KMS-11 (cell line): ENCODE data around the gene NLRC5.

Experiments used
- H2AFZ ChIP-seq: fragments of 200-600 bp; sonication (generic); 2 replicates; pipeline ENCODE4 v1.6.1; 2016; ENCODE audit warnings: antibody characterized with exemption, mixed run types, low read depth
- H3K27ac ChIP-seq: fragments of 200-600 bp; sonication (generic); 2 replicates; pipeline ENCODE4 v1.6.1; 2016; ENCODE audit warnings: mild to moderate bottlenecking, mixed run types
- H3K27me3 ChIP-seq: fragments of 200-600 bp; sonication (generic); 2 replicates; pipeline ENCODE4 v1.6.1; 2017; ENCODE audit warnings: mild to moderate bottlenecking, low read depth, mixed run types, moderate library complexity; ENCODE audit not compliant: insufficient read depth
- H3K36me3 ChIP-seq: fragments of 200-600 bp; sonication (generic); 2 replicates; pipeline ENCODE4 v1.6.1; 2017; ENCODE audit warnings: mild to moderate bottlenecking, mixed run types; ENCODE audit not compliant: insufficient read depth
- H3K4me1 ChIP-seq: fragments of 200-600 bp; sonication (generic); 2 replicates; pipeline ENCODE4 v1.6.1; 2016; ENCODE audit warnings: mild to moderate bottlenecking, low read depth, mixed run types; ENCODE audit not compliant: poor library complexity, severe bottlenecking
- H3K4me2 ChIP-seq: fragments of 200-600 bp; sonication (generic); 2 replicates; pipeline ENCODE4 v1.7.0; 2016; ENCODE audit warnings: mild to moderate bottlenecking, mixed run types
- H3K4me3 ChIP-seq: fragments of 200-600 bp; sonication (generic); IDR thresholded peaks from 2 replicates; pipeline ENCODE4 v1.6.1; 2017; ENCODE audit warnings: low read depth, low read length, mixed read lengths; ENCODE audit not compliant: insufficient read depth
- H3K79me2 ChIP-seq: fragments of 200-600 bp; sonication (generic); 2 replicates; pipeline ENCODE4 v1.6.1; 2016; ENCODE audit warnings: low read depth, mixed run types; ENCODE audit not compliant: insufficient read depth
- H3K9ac ChIP-seq: fragments of 200-600 bp; sonication (generic); 2 replicates; pipeline ENCODE4 v1.6.1; 2016; ENCODE audit warnings: mild to moderate bottlenecking, mixed run types
- H4K20me1 ChIP-seq: fragments of 200-600 bp; sonication (generic); 2 replicates; pipeline ENCODE4 v1.6.1; 2016; ENCODE audit warnings: mild to moderate bottlenecking, mixed run types; ENCODE audit not compliant: insufficient read depth
- TF ChIP-seq, protein P1 (sequence below): fragments of 200-600 bp; sonication (generic); conservative IDR thresholded peaks from 2 replicates; pipeline ENCODE4 v1.6.1; 2017; ENCODE audit warnings: low read depth, mild to moderate bottlenecking, antibody characterized with exemption, low read length, moderate library complexity, mixed read lengths

Gene NLRC5

GRCh38 chr16:57093666-57094564, 104.6 kb downstream of the NLRC5 start:
- Histone ChIP-seq H3K27ac (no peak overlapping the region), H4K20me1 (no peaks in the 10 kb centered on the region), H3K79me2 (no peaks in the 10 kb centered on the region), H3K4me1 (peaks cover 4% of the 10 kb centered on the region), H2AFZ (no peak overlapping the region), H3K4me2 (peak overlapping the region; percentile 42), H3K36me3 (no peaks in the 10 kb centered on the region), H3K9ac (no peak overlapping the region), H3K4me3 (no peak overlapping the region), H3K27me3 (0 out of 2 replicates have a peak, but pooled peaks cover 3% of the 10 kb centered on the region)
- TF ChIP-seq, protein P1, sequence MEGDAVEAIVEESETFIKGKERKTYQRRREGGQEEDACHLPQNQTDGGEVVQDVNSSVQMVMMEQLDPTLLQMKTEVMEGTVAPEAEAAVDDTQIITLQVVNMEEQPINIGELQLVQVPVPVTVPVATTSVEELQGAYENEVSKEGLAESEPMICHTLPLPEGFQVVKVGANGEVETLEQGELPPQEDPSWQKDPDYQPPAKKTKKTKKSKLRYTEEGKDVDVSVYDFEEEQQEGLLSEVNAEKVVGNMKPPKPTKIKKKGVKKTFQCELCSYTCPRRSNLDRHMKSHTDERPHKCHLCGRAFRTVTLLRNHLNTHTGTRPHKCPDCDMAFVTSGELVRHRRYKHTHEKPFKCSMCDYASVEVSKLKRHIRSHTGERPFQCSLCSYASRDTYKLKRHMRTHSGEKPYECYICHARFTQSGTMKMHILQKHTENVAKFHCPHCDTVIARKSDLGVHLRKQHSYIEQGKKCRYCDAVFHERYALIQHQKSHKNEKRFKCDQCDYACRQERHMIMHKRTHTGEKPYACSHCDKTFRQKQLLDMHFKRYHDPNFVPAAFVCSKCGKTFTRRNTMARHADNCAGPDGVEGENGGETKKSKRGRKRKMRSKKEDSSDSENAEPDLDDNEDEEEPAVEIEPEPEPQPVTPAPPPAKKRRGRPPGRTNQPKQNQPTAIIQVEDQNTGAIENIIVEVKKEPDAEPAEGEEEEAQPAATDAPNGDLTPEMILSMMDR = no peak

GRCh38 chr16:57094911-57095310, 105.6 kb downstream of the NLRC5 start:
- no peak overlapping the region for H3K27ac ChIP-seq
- 0 out of 2 replicates have a peak, but pooled peaks cover 3% of the 10 kb centered on the region for H3K27me3 ChIP-seq
- TF ChIP-seq, protein P1 = no peak
- H3K4me1 ChIP-seq = peaks cover 4% of the 10 kb centered on the region
- no peak overlapping the region for H3K4me3 ChIP-seq
- no peak overlapping the region for H3K4me2 ChIP-seq
- H3K9ac ChIP-seq = no peak overlapping the region
- no peak overlapping the region for H2AFZ ChIP-seq
- no peaks in the 10 kb centered on the region for H4K20me1 ChIP-seq
- no peaks in the 10 kb centered on the region for H3K79me2 ChIP-seq
- H3K36me3 ChIP-seq = no peaks in the 10 kb centered on the region

DNA sequence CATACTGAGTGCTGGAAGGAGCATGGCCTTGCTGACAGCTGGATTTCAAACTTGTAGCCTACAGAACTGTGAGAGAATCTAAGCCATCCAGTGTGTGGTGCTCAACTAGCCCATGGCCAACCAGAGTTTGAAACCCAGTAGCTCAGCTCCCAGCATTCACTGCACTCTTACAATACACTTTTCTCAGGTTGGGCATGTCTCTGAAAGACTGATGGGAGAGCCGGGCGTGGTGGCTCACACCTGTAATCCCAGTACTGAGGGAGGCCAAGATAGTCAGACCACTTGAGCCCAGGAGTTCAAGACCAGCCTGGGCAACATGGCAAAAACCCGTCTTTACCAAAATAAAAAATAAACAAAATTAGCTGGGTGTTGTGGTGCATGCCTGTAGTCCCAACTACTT, 106.8 kb downstream of the NLRC5 start:
- H3K4me3 ChIP-seq = no peak overlapping the region
- H3K27me3 ChIP-seq = no peaks in the 10 kb centered on the region
- H3K4me2 ChIP-seq = no peak overlapping the region
- H3K9ac ChIP-seq = no peak overlapping the region
- no peaks in the 10 kb centered on the region for H4K20me1 ChIP-seq
- H3K79me2 ChIP-seq = no peaks in the 10 kb centered on the region
- H2AFZ ChIP-seq = no peak overlapping the region
- peaks cover 4% of the 10 kb centered on the region for H3K4me1 ChIP-seq
- no peak overlapping the region for H3K27ac ChIP-seq
- no peaks in the 10 kb centered on the region for H3K36me3 ChIP-seq
- TF ChIP-seq, protein P1 = no peak

GRCh38 chr16:57096793-57097192, 107.4 kb downstream of the NLRC5 start:
- Histone ChIP-seq H3K9ac (no peak overlapping the region), H2AFZ (no peak overlapping the region), H3K4me3 (no peak overlapping the region), H3K79me2 (no peaks in the 10 kb centered on the region), H4K20me1 (no peaks in the 10 kb centered on the region), H3K27me3 (no peaks in the 10 kb centered on the region), H3K36me3 (no peaks in the 10 kb centered on the region), H3K4me1 (peaks cover 1% of the 10 kb centered on the region), H3K27ac (no peak overlapping the region), H3K4me2 (no peak overlapping the region)
- TF ChIP-seq, protein P1 = no peak
